CD4-positive, CD25-positive, alpha-beta regulatory T cell (primary cell): ENCODE data around the gene ANAPC10. TPM values are rescaled to one million over a fixed set of nuclear protein-coding genes. Genes with fewer than 3 reads are reported as not detected.
"Not testable (repeated sequence)": the region's sequence is repeated elsewhere in the genome, so short reads cannot be mapped to it uniquely, and the experiment has no call there.

Experiments used
- ATAC-seq, 2 donors: fragments of 150-1000 bp; cut with Tn5 transposase; one replicate each; pipeline ENCODE4 v1.10.0; 2021; ENCODE audit warnings: low read depth in 2 of 2, moderate number of reproducible peaks in 2 of 2, moderate library complexity in 1 of 2
- DNase-seq, 3 donors: peaks; one replicate each; pipeline versions ENCODE4 v3.0.0 to v3.0.0-alpha.2; 2012 to 2022; ENCODE audit warnings: mixed read lengths in 1 of 3
- H3K27ac ChIP-seq: one replicate; pipeline ENCODE4 v1.7.0; 2013; ENCODE audit warnings: mild to moderate bottlenecking, low read length; ENCODE audit not compliant: insufficient read depth, poor library complexity, severe bottlenecking
- H3K27me3 ChIP-seq: one replicate; pipeline ENCODE4 v1.7.0; 2013; ENCODE audit warnings: low read length; ENCODE audit not compliant: control insufficient read depth, insufficient read depth
- H3K36me3 ChIP-seq: one replicate; pipeline ENCODE4 v1.7.0; 2013; ENCODE audit warnings: mild to moderate bottlenecking, low read length, moderate library complexity; ENCODE audit not compliant: control insufficient read depth, insufficient read depth
- H3K4me1 ChIP-seq: 2 replicates; pipeline ENCODE4 v1.7.0; 2013; ENCODE audit warnings: mild to moderate bottlenecking, low read length; ENCODE audit not compliant: insufficient read depth, control insufficient read depth, poor library complexity, severe bottlenecking
- H3K4me3 ChIP-seq: one replicate; pipeline ENCODE4 v1.7.0; 2013; ENCODE audit warnings: low read depth, mild to moderate bottlenecking, low read length, moderate library complexity
- H3K9me3 ChIP-seq, 2 experiments: 1 replicate in 1 of 2; 2 replicates in 1 of 2; pipeline ENCODE4 v1.7.0; 2013; ENCODE audit warnings: low read length in 2 of 2, mild to moderate bottlenecking in 1 of 2, moderate library complexity in 1 of 2; ENCODE audit not compliant: control insufficient read depth in 2 of 2
- H3K27ac Mint-ChIP-seq, 3 donors: one replicate each; pipeline ENCODE4 v1.8.0; 2020 to 2022; ENCODE audit warnings: mild to moderate bottlenecking in 3 of 3, mixed read lengths in 3 of 3, moderate library complexity in 2 of 3
- H3K27me3 Mint-ChIP-seq: one replicate; pipeline ENCODE4 v1.8.0; 2022; ENCODE audit warnings: mild to moderate bottlenecking, mixed read lengths
- H3K36me3 Mint-ChIP-seq: one replicate; pipeline ENCODE4 v1.8.0; 2020; ENCODE audit warnings: mixed read lengths
- H3K4me1 Mint-ChIP-seq, 4 donors: one replicate each; pipeline ENCODE4 v1.8.0; 2020 to 2022; ENCODE audit warnings: mixed read lengths in 4 of 4, mild to moderate bottlenecking in 1 of 4
- H3K4me3 Mint-ChIP-seq, 4 donors: one replicate each; pipeline ENCODE4 v1.8.0; 2020 to 2022; ENCODE audit warnings: mild to moderate bottlenecking in 4 of 4, mixed read lengths in 4 of 4, moderate library complexity in 3 of 4
- H3K9me3 Mint-ChIP-seq, 7 donors: one replicate each; pipeline ENCODE4 v1.8.0; 2020 to 2022; ENCODE audit warnings: mixed read lengths in 7 of 7, mild to moderate bottlenecking in 3 of 7, moderate library complexity in 2 of 7
- polyA plus RNA-seq, 4 donors: library from polyadenylated mRNA; unstranded; fragments of 300-500 nt; fragmentation: Illumina TruSeq; gene quantifications; one replicate each; pipeline ENCODE4 v1.2.3, GENCODE V29; 2021
- total RNA-seq: library from RNA; stranded (reverse); gene quantifications from one replicate; pipeline ENCODE4 v1.2.3, GENCODE V29; 2022

ANAPC10 gene
- total and polyA plus RNA-seq, 5 donors from 2014 or later: 30.6 to 56.9 (median 40.3) TPM

- no peak overlapping the region for H3K4me3 ChIP-seq
- H3K36me3 ChIP-seq: no peaks in the 10 kb centered on the region
- no peak for ATAC-seq
- no peaks in the 10 kb centered on the region for H3K27me3 ChIP-seq
- H3K27ac ChIP-seq: no peak overlapping the region
- no peaks in the 10 kb centered on the region for H3K27me3 Mint-ChIP-seq
- H3K9me3 ChIP-seq: no peaks in the 10 kb centered on the region
- no peak overlapping the region for H3K27ac Mint-ChIP-seq
- H3K4me3 Mint-ChIP-seq: no peak overlapping the region
- H3K36me3 Mint-ChIP-seq: peaks cover 31% of the 10 kb centered on the region
- H3K9me3 Mint-ChIP-seq: peaks cover 0 to 16% (median 5%) of the 10 kb centered on the region in 7 donors
- DNase-seq: no peak
- peaks cover 4 to 14% (median 9%) of the 10 kb centered on the region in 4 donors for H3K4me1 Mint-ChIP-seq
- no peaks in the 10 kb centered on the region for H3K4me1 ChIP-seq
Observed at GRCh38 chr4:145001635-145002034, 96.4 kb downstream of the ANAPC10 start.

GRCh38 chr4:145000656-145001055, 97.3 kb downstream of the ANAPC10 start:
- ATAC-seq, H3K27ac Mint-ChIP-seq, H3K9me3 ChIP-seq, H3K27me3 ChIP-seq, H3K27me3 Mint-ChIP-seq, H3K27ac ChIP-seq, DNase-seq, H3K4me3 ChIP-seq, H3K4me1 ChIP-seq, H3K4me3 Mint-ChIP-seq, H3K36me3 ChIP-seq: not testable (repeated sequence)
- H3K9me3 Mint-ChIP-seq: peaks cover 0 to 21% (median 5%) of the 10 kb centered on the region in 7 donors
- peaks cover 0 to 14% (median 9%) of the 10 kb centered on the region in 4 donors for H3K4me1 Mint-ChIP-seq
- H3K36me3 Mint-ChIP-seq: peaks cover 35% of the 10 kb centered on the region

GRCh38 chr4:144989306-144989705, 108.7 kb downstream of the ANAPC10 start:
- Mint-ChIP-seq H3K4me3 (no peak overlapping the region), H3K27me3 (no peaks in the 10 kb centered on the region), H3K4me1 (peaks cover 0 to 10% (median under 1%) of the 10 kb centered on the region in 4 donors), H3K9me3 (peaks cover 0 to 4% (median 2%) of the 10 kb centered on the region in 7 donors), H3K36me3 (peaks cover 19% of the 10 kb centered on the region), H3K27ac (no peak overlapping the region)
- ATAC-seq (no peak), DNase-seq (no peak)
- Histone ChIP-seq H3K4me3 (no peak overlapping the region), H3K4me1 (no peaks in the 10 kb centered on the region), H3K27ac (no peak overlapping the region), H3K9me3 (no peaks in the 10 kb centered on the region), H3K36me3 (no peaks in the 10 kb centered on the region), H3K27me3 (no peaks in the 10 kb centered on the region)

GRCh38 chr4:144985531-144985930, 112.5 kb downstream of the ANAPC10 start:
- no peaks in the 10 kb centered on the region for H3K36me3 Mint-ChIP-seq
- Histone ChIP-seq H3K36me3 (no peaks in the 10 kb centered on the region), H3K4me1 (no peaks in the 10 kb centered on the region), H3K27ac (no peak overlapping the region), H3K27me3 (no peaks in the 10 kb centered on the region), H3K9me3 (no peaks in the 10 kb centered on the region), H3K4me3 (no peak overlapping the region)
- H3K27me3 Mint-ChIP-seq: no peaks in the 10 kb centered on the region
- no peak overlapping the region for H3K27ac Mint-ChIP-seq
- DNase-seq (no peak), ATAC-seq (no peak)
- H3K9me3 Mint-ChIP-seq: peaks cover 2 to 11% (median 5%) of the 10 kb centered on the region in 7 donors
- H3K4me3 Mint-ChIP-seq: no peak overlapping the region
- H3K4me1 Mint-ChIP-seq: no peaks in the 10 kb centered on the region

GRCh38 chr4:144985014-144985413, 113.0 kb downstream of the ANAPC10 start:
- DNase-seq: no peak
- H3K36me3 Mint-ChIP-seq: no peaks in the 10 kb centered on the region
- no peaks in the 10 kb centered on the region for H3K27me3 Mint-ChIP-seq
- H3K4me1 Mint-ChIP-seq: no peaks in the 10 kb centered on the region
- no peaks in the 10 kb centered on the region for H3K27me3 ChIP-seq
- H3K9me3 ChIP-seq: no peaks in the 10 kb centered on the region
- H3K27ac Mint-ChIP-seq: no peak overlapping the region
- peaks cover 2 to 16% (median 8%) of the 10 kb centered on the region in 7 donors for H3K9me3 Mint-ChIP-seq
- ATAC-seq: no peak
- H3K4me3 Mint-ChIP-seq: no peak overlapping the region
- H3K4me1 ChIP-seq: no peaks in the 10 kb centered on the region
- no peaks in the 10 kb centered on the region for H3K36me3 ChIP-seq
- no peak overlapping the region for H3K27ac ChIP-seq
- no peak overlapping the region for H3K4me3 ChIP-seq

GRCh38 chr4:144984241-144984640, 113.8 kb downstream of the ANAPC10 start:
- Mint-ChIP-seq H3K27ac (no peak overlapping the region), H3K27me3 (no peaks in the 10 kb centered on the region), H3K4me1 (no peaks in the 10 kb centered on the region), H3K4me3 (no peak overlapping the region), H3K9me3 (peaks cover 3 to 21% (median 8%) of the 10 kb centered on the region in 7 donors), H3K36me3 (no peaks in the 10 kb centered on the region)
- ATAC-seq (no peak), DNase-seq (no peak)
- Histone ChIP-seq H3K27ac (no peak overlapping the region), H3K27me3 (no peaks in the 10 kb centered on the region), H3K9me3 (no peaks in the 10 kb centered on the region), H3K4me1 (no peaks in the 10 kb centered on the region), H3K4me3 (no peak overlapping the region), H3K36me3 (no peaks in the 10 kb centered on the region)

- H3K36me3 ChIP-seq: no peaks in the 10 kb centered on the region
- H3K27ac ChIP-seq: no peak overlapping the region
- H3K4me1 ChIP-seq: no peaks in the 10 kb centered on the region
- Mint-ChIP-seq H3K4me1 (no peaks in the 10 kb centered on the region), H3K27ac (no peak overlapping the region), H3K4me3 (no peak overlapping the region), H3K36me3 (no peaks in the 10 kb centered on the region), H3K27me3 (no peaks in the 10 kb centered on the region), H3K9me3 (peaks cover 3 to 27% (median 9%) of the 10 kb centered on the region in 7 donors)
- DNase-seq (no peak), ATAC-seq (no peak)
- H3K4me3 ChIP-seq: no peak overlapping the region
- no peaks in the 10 kb centered on the region for H3K27me3 ChIP-seq
- peaks cover 0 to 3% of the 10 kb centered on the region in 2 experiments for H3K9me3 ChIP-seq
Observed at GRCh38 chr4:144975718-144976117, 122.3 kb downstream of the ANAPC10 start.

- H3K27ac ChIP-seq: no peak overlapping the region
- no peak overlapping the region for H3K27ac Mint-ChIP-seq
Observed at GRCh38 chr4:144970597-144970996, 127.4 kb downstream of the ANAPC10 start.

More at GRCh38 chr4:144970597-144970996, 127.4 kb downstream of the ANAPC10 start:
- no peak overlapping the region for H3K4me3 ChIP-seq
- H3K27me3 ChIP-seq: no peaks in the 10 kb centered on the region
- no peaks in the 10 kb centered on the region for H3K27me3 Mint-ChIP-seq
- ATAC-seq: no peak
- H3K4me3 Mint-ChIP-seq: no peak overlapping the region
- H3K9me3 ChIP-seq: no peaks in the 10 kb centered on the region
- H3K9me3 Mint-ChIP-seq: peaks cover 0 to 9% (median 3%) of the 10 kb centered on the region in 7 donors
- H3K36me3 ChIP-seq: no peaks in the 10 kb centered on the region
- H3K4me1 ChIP-seq: no peaks in the 10 kb centered on the region
- no peaks in the 10 kb centered on the region for H3K36me3 Mint-ChIP-seq
- H3K4me1 Mint-ChIP-seq: peaks cover 0 to 3% (median under 1%) of the 10 kb centered on the region in 4 donors
- no peak for DNase-seq
